Measurements from ENCODE around the gene SLC29A3.

The SLC29A3 gene

DNA sequence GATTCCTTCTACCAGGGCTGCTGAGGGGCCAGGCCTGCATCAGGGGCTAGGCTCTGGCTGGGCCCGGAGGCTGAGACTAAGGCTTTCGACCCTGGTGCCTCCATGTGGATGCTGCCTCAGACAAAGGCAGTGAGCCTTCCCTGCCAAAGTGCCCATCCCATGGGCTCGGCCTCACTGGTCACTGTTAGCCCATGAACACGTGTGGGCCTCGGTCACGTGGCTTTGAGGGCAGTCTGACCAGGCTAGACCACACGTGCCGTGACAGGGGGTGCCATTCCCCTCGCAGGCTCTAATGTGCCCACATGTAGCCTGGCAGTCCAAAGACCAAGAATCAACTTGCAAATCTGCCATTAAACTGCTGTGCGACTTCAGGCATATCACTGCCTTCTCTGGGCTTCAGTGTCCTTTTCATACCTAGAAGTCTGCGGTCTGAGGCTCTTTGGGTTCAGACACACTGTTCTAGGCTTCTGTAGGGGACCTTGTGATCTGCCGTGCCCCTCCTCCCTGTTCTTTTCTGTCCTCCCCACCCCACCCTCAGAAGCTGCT is 17.6 kb upstream of the SLC29A3 start:
- no peak for DNase-seq

DNA sequence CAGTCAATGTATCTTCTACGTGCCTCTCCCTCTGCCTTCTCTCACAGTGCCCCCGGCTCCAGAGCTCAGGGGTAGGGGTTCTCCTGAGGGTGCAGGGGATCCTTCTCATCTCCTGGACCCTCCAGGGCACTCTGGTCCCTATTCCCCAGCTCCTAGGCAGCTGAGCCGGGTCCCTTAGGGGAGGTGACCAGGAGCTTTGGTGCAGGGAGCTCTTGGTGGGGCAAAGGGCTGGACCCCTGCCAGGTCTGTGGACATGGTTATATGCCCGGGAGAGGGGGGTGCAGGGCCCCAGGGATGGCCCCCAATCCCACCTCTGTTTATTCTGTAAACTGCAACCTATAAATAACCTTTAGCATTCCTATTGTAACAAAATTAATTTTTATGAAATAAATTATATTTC is 16.6 kb upstream of the SLC29A3 start:
- DNase-seq = no peak

DNA sequence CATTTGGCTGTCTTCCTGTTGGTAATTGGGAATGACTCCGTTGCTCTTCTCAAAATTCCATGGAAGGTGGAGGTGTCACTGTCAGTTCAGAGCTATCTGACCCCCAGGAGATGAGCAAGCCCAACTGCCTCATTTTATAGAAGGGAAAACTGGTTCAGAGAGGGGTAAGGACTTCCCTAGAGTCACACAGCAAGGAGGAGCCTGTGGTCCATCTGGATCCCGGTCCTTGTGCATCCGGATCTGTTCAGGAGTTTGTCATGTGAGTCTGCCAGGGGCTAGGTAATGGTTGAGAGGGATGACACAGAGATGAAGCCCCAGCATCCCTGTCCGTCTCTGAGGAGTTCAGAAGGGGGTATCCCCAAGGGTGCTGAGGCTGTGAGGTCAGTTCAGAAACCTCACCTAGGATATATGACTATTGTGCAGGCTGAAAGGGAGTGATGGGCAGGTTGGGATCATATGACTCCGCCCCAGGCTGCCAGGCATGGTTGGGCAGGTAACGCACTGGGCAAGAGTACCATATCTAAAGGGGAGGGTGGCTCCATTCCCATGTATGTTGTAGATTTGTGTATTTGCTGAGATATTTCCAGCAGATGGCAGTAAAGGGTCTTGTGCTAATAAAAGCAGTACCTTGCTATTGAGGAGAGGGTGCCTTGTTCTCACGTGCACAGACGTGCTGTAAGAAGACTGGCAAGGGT is 16.0 kb upstream of the SLC29A3 start:
- DNase-seq = peak; percentile 42

DNA sequence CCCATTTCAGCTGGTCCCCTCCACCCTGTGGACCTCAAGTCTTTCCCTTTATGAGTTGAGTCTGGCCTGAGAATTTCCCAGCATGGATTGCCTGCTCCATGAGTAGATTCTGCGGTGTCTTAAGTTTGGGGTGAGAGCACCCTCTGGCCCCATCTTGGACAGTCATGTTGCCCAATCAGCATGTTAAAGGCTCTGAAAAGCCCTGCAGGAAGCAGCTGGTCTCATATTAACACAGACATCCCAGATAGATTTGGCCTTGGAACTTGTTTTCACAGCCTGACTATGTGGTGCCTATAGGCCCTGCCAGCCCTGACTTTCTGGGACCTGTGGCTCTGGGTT is 15.5 kb upstream of the SLC29A3 start:
- DNase-seq = no peak

DNA sequence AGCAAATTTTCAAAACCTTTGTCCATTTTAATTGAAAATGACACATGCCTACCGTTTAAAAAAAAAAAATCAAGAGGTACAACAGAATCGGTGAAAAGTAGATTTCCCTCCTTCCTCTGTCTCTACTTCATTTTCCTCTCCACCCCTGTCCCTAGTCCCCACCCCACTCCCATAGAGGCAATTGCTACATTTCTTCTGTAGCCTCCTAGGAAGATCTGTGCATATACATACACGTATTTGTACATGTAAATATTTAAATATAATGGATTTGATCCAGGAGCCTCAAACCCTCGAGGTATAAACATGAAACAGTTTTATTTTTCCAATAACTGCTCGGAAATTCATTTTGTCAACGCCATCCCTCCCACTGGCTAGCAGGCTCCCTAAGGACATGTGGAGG is 14.1 kb upstream of the SLC29A3 start:
- no peak for DNase-seq

DNA sequence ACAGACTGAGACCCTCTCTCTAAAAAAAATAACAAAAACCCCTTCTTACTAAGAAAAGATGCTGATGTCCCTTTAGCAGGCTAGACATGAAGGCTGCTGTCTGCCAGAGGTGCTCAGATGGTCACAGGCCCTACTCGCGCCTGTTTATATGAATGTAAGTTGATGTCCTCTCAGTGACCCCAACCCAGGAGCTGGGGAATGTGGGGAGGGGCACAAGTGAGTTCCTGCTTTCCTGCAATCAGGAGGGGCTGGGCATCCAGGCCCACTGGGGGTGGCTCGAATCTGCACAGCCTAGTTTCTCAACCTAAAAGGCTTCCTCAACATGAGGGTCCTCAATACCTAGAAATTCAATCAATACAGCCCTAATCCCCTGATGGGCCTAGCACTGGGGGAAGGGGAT is 12.1 kb upstream of the SLC29A3 start:
- no peak for DNase-seq

GRCh38 chr10:71307469-71308085 is 11.5 kb upstream of the SLC29A3 start:
- no peak for DNase-seq

DNA sequence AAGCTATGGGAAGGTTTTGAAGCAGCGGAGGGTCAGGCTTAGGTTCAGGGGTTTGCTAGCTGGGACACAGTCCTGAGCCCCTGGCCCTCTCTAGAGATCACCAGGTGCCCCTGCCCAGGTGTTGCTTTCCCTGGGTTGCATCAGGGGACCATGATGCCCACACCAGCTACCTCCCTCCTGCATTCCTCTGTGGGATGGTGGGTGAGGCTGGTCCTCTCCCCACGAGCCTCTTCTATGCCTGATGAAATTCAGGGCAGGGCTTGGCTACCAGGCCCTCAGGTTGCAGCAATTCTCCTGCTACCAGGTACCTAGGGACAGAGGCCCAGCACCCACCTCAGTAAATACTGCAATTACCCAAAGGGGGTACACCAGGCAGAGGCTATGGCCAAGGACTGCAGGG is 10.8 kb upstream of the SLC29A3 start:
- no peak for DNase-seq

DNA sequence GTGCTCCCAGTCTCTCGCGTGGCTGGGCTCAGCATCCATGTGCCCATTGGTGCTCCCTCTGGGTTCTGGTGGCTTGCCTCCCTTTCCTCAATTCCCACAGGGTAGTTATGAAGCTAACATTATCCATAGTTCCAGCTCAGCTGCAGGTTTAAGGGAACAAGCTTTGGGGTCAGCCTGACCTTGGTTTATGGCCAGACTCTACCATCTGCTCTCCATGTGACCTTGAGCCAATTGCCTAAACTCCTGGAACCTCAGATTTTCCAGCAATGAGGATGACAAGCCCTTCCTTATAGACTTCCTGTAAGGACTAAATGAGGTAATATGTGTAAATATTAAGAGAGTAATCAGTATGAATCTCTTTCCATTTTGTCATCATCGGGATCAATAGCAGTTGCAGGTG is 10.1 kb upstream of the SLC29A3 start:
- DNase-seq = no peak

- DNase-seq = no peak
Measured at GRCh38 chr10:71309919-71310318, 9.1 kb upstream of the SLC29A3 start.

DNA sequence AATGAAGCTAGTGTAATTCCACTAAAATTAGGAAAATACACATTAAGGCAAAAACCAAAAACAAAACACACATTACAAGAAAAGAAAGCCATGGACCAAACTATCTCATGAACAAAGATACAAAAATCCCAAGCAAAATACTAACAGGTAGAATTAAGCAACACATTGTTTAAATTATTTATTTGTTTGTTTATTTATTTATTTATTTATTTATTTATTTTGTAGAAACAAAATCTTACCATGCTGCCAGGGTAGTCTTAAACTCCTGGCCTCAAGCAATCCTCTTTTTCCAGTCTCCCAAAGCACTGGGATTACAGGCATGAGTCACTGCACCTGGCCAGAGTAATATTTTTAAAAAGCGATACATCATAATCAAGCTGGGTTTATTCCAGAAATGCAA is 6.8 kb upstream of the SLC29A3 start:
- no peak for DNase-seq

GRCh38 chr10:71312811-71313789 is 6.0 kb upstream of the SLC29A3 start:
- DNase-seq = no peak

- peak; percentile 54 for DNase-seq
Measured at GRCh38 chr10:71314028-71314693, 4.9 kb upstream of the SLC29A3 start.

GRCh38 chr10:71314694-71315225 is 4.3 kb upstream of the SLC29A3 start:
- DNase-seq = no peak

DNA sequence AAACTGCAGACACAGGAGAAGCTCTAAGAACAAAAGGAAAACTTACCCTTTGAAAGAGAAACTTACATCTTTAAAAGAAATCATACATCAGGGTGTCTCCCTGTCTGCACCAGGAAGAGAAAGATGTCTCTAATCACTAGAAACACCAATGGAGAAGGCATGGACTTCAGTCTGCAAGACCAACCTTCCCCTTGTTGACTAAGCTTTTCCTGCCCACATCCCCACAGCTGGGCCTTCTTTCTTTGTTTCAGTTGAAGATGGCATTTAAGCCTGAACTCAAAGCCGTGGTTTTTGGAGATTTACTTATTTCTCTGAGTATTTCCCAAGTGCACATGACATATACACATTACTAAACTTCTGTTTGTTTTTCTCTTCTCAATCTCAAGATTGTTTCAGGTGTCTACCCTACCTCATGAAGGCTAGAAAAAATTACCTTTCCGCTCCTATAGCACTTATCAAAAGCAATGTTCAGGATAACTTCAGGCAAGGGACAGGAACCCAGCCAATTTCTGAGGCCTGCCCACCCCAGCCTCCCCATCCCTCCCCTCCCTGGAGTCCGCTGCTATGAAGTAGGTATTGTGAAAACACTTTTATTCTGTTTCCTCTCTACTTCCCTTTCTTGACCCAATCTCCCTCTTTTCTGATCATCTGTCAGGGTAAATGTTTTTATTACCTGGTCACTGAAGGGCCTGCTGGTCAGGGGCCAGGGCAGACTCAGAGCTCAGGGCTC is 2.8 kb upstream of the SLC29A3 start:
- DNase-seq = no peak

GRCh38 chr10:71316786-71317160 is 2.3 kb upstream of the SLC29A3 start:
- DNase-seq = no peak

- no peak for DNase-seq
Measured at GRCh38 chr10:71317739-71318138, 1.3 kb upstream of the SLC29A3 start.

GRCh38 chr10:71319800-71320392 is 837 bp downstream of the SLC29A3 start:
- no peak for DNase-seq

DNA sequence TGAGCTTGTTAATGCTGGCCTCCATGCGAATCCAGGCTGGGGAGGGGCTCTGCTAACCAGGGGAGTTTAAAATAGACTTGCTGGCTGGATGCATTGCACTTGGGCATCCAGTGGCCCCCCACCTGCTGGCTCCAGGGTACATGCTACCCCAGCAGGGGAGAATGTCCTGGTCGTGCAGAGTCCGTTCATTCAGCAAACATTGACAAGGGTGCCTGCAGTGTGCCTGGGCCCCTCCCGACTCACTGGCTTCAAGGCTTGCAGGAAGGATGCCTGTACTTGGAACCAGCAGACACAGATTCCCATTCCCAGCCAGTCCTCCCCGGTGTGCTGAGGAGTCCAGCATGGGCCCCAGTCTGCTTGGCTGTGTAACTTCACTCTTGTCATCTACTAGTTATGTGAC is 1.5 kb downstream of the SLC29A3 start:
- no peak for DNase-seq

DNA sequence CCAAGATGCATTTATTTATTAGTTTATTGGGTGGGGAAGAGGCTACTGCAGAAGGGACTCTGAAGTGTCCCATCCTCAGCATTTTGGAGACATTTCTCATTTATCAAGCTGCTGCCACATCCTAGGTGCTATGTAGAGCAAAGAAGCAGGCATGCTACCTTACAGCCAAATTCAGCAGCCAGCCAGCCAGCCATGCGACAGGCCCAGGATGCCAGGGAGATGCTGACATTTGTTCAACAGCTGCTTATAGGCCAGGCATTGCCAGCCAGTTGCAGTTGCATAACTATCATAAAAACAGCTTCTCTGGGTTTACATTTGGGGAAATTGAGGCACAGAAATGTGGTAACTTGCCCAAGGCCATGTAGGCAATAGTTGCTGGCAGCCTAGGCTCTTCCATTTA is 2.3 kb downstream of the SLC29A3 start:
- DNase-seq = no peak

GRCh38 chr10:71323407-71323806 is 4.3 kb downstream of the SLC29A3 start:
- peak; percentile 52 for DNase-seq

GRCh38 chr10:71324743-71325142 is 5.7 kb downstream of the SLC29A3 start:
- DNase-seq = no peak
